ENCODE measurements around the gene ASNSD1. TPM values are rescaled to one million over a fixed set of nuclear protein-coding genes. Genes with fewer than 3 reads are reported as not detected.

Gene ASNSD1
- total RNA-seq (10 to 100 TPM; 28.0 to 55.8 TPM), polyA plus RNA-seq (10 to 100 TPM; 28.7 to 31.4 TPM)
- long read RNA-seq, donor 1, transcript ASNSD1-209 (4 exons, 581 nt), result minor isoform, 8 of 30 reads
- long read RNA-seq, donor 1, transcript ASNSD1-201 (6 exons, 2,450 nt), result major isoform, 13 of 30 reads
- long read RNA-seq, donor 1, partial matches to known transcripts, result 8 of 30 reads
- long read RNA-seq, donor 1, other reads (novel, unspliced or antisense), result 0 of 30 reads
- long read RNA-seq, donor 2, partial matches to known transcripts, result 0 of 6 reads
- long read RNA-seq, donor 2, other reads (novel, unspliced or antisense), result 0 of 6 reads
- long read RNA-seq, donor 3, partial matches to known transcripts, result 6 of 12 reads
- long read RNA-seq, donor 3, other reads (novel, unspliced or antisense), result 0 of 12 reads
- long read RNA-seq, donor 4, partial matches to known transcripts, result 11 of 17 reads
- long read RNA-seq, donor 4, other reads (novel, unspliced or antisense), result 0 of 17 reads
- long read RNA-seq, donor 5, transcript ASNSD1-201 (6 exons, 2,450 nt), result major isoform, 16 of 43 reads
- long read RNA-seq, donor 5, transcript ASNSD1-209 (4 exons, 581 nt), result minor isoform, 8 of 43 reads
- long read RNA-seq, donor 5, partial matches to known transcripts, result 18 of 43 reads
- long read RNA-seq, donor 5, other reads (novel, unspliced or antisense), result 0 of 43 reads

GRCh38 chr2:189661148-189661956 lies at the start of gene ASNSD1:
Gene ASNSD1 (plus strand): TSS chr2:189661459. CDS start chr2:189666133, 4,674 bp downstream.
- H3K27ac ChIP-seq (ENCODE audit: low read depth in 1 of 2, low read length in 1 of 2), result peak within 1 kb of the TSS; percentile 49 to 92
- peak; percentile 99 to 100 (median 100) for DNase-seq
- H3K9me3 ChIP-seq (ENCODE audit: control insufficient read depth in 4 of 4, insufficient read depth in 3 of 4, low read length in 3 of 4), result no peaks in the 10 kb centered on the region
- no peaks in the 10 kb centered on the region for H3K27me3 ChIP-seq (ENCODE audit: control insufficient read depth in 3 of 3, insufficient read depth in 3 of 3, low read length in 2 of 3)
- peaks cover 0 to 12% (median 7%) of the 10 kb centered on the region in 5 donors for H3K4me1 ChIP-seq (ENCODE audit: control insufficient read depth in 5 of 5, insufficient read depth in 5 of 5, low read length in 5 of 5)
- H3K4me3 ChIP-seq, result peak within 1 kb of the TSS; percentile 75
- peak; percentile 98 for TF ChIP-seq CTCF (IDR thresholded peaks at IDR 0.05; ENCODE audit: control extremely low read depth, extremely low read depth)
- 0% methylated on average over 46 of the region's 46 CpGs for WGBS, 2 donors
- H3K36me3 ChIP-seq (ENCODE audit: control insufficient read depth in 4 of 4, insufficient read depth in 4 of 4, low read length in 4 of 4), result peaks cover 0 to 4% (median 1%) of the 10 kb centered on the region in 4 donors
- peak; percentile 95 for ATAC-seq (ENCODE audit: insufficient read depth, low FRiP score)
- H3K9ac ChIP-seq (ENCODE audit: insufficient read depth in 1 of 2, low read length in 2 of 2), result peak within 1 kb of the TSS; percentile 86 to 98

GRCh38 chr2:189613077-189613636 lies 48.1 kb upstream of the ASNSD1 start:
- peak overlapping the region in 1 of 2 donors; percentile 85 for H3K27ac ChIP-seq (ENCODE audit: low read depth in 1 of 2, low read length in 1 of 2)
- peak; percentile 69 to 93 (median 90) for DNase-seq
- 3 to 6% methylated on average over 6 of the region's 6 CpGs for WGBS, 2 donors

More at GRCh38 chr2:189613077-189613636, 48.1 kb upstream of the ASNSD1 start:
- no peaks in the 10 kb centered on the region for H3K27me3 ChIP-seq (ENCODE audit: control insufficient read depth in 3 of 3, insufficient read depth in 3 of 3, low read length in 2 of 3)
- H3K9me3 ChIP-seq (ENCODE audit: control insufficient read depth in 4 of 4, insufficient read depth in 3 of 4, low read length in 3 of 4), result no peaks in the 10 kb centered on the region
- H3K9ac ChIP-seq (ENCODE audit: insufficient read depth in 1 of 2, low read length in 2 of 2), result peak overlapping the region; percentile 13 to 75
- H3K4me3 ChIP-seq, result no peak overlapping the region
- peaks cover 0 to 44% (median 23%) of the 10 kb centered on the region in 5 donors for H3K4me1 ChIP-seq (ENCODE audit: control insufficient read depth in 5 of 5, insufficient read depth in 5 of 5, low read length in 5 of 5)
- no peaks in the 10 kb centered on the region for H3K36me3 ChIP-seq (ENCODE audit: control insufficient read depth in 4 of 4, insufficient read depth in 4 of 4, low read length in 4 of 4)
- no peak for TF ChIP-seq CTCF (IDR thresholded peaks at IDR 0.05; ENCODE audit: control extremely low read depth, extremely low read depth)
- ATAC-seq (ENCODE audit: insufficient read depth, low FRiP score), result peak; percentile 80

Measured in lung (tissue), 16 donors.